GM19238 (cell line): ENCODE results near the gene AIPL1.
"Not testable (repeated sequence)": the region's sequence is repeated elsewhere in the genome, so short reads cannot be mapped to it uniquely, and the experiment has no call there.

Experiments
- DNase-seq: peaks from one replicate; pipeline ENCODE4 v3.0.0; 2011; ENCODE audit warnings: low spot score; ENCODE audit not compliant: insufficient read length

The AIPL1 gene, protein sequence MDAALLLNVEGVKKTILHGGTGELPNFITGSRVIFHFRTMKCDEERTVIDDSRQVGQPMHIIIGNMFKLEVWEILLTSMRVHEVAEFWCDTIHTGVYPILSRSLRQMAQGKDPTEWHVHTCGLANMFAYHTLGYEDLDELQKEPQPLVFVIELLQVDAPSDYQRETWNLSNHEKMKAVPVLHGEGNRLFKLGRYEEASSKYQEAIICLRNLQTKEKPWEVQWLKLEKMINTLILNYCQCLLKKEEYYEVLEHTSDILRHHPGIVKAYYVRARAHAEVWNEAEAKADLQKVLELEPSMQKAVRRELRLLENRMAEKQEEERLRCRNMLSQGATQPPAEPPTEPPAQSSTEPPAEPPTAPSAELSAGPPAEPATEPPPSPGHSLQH

DNA sequence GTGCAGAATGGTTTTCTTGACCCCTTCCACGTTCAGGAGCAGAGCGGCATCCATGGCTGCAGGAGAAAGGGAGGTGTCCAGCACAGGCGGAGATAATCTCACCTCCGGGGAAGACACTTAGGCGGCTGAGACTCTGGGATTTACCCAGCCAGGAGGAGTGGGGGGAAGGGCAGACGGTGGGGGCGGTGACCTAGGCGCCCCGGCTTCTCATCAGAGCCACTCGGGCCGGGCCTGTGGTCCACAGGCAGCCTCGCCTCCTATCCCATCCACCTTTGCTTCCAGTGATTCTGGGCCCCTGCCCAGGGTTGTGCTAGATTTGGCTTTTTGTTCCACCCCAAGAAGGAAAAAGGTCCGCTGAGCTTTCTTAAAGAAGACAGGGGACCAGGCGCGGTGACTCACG is at the start of gene AIPL1:
Gene AIPL1, minus strand, starts transcription at position 71 of the 400 bp plus-strand sequence. Its CDS starts 17 bp downstream, at position 54.
- no peak for DNase-seq

- DNase-seq: no peak
These were observed 48.6 kb upstream of the AIPL1 start for GRCh38 chr17:6483507-6483906.

DNA sequence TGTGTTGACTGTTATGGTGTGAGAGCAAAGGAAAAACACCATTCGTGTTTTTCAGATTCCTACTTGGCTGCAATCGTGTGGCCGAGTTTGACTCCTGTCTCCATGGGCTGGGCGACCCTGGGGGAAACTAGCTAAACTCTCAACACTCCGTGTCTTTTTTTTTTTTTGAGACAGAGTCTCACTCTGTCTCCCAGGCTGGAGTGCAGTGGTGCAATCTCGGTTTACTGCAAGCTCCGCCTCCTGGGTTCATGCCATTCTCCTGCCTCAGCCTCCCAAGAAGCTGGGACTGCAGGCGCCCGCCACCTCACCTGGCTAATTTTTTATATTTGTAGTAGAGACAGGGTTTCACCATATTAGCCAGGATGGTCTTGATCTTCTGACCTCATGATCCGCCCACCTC is 47.9 kb upstream of the AIPL1 start:
- DNase-seq: not testable (repeated sequence)

DNA sequence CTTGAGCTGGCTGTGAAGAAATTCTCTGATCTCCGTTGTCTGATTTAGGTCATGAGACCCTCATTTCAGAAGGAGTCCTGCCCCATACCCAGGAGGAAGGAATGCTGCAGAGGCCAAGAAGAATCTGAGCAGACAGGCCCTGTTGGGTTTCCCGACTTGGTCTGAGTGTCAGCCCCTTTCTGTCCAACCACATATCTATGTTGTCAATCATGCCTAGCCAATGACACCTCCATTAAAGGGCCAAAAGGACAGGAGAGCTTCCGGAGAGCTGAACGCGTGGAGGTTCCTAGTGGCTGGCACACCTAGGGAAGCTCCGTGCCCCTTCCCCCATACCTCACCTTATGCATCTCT is 47.2 kb upstream of the AIPL1 start:
- DNase-seq: no peak

DNA sequence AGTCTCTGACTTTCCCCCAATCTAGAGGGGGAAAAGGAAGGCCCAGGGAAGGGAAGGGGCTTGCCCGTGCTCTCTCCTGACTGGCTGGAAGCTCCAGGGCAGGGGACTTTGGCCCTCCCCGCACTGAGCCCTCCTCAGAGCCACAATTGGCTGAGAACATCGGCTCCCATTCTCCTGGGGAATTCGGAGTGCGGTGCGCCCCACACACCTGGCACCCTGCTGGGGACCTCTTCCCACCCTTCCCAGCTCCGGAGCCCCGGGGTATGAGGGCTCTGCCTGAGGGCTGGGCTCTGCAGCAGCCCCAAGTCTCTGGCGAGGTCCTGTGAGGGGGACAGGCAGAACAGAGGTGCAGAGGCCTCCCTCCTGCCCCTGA is 45.4 kb upstream of the AIPL1 start:
- no peak for DNase-seq

DNA sequence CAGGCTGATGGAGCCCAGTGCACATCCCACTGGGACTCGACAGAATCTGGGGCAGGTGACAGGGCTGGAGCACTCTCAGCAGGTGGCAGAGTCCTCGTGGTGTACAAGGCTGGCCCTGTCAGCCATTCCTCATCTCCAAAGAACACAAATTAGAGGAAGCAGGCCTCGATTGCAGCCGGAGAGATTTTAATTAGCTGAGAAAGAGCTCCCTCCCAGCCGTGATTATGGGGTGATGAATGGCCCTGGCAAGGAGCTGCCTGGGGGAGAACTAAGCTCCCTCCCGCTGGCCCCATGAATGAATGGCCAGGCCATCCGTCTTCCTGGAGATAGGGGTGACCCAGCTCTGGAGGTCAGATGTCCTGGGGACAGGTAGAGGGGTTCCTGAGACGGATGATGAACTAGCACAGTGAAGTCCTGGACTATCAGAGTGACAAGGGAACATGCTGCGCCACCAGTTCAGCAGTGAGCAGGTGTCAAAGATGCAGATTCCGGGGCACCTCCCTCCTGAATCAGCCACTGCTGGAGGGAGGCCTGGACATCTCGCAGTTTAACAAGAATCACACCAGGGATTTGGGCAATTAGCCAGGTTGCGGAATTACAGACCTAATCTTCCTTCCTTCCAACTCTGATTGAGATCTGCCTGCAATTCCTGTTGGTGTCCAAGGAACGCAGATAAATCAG is 44.8 kb upstream of the AIPL1 start:
- DNase-seq: no peak

GRCh38 chr17:6478486-6478885 is 43.6 kb upstream of the AIPL1 start:
- DNase-seq: no peak

DNA sequence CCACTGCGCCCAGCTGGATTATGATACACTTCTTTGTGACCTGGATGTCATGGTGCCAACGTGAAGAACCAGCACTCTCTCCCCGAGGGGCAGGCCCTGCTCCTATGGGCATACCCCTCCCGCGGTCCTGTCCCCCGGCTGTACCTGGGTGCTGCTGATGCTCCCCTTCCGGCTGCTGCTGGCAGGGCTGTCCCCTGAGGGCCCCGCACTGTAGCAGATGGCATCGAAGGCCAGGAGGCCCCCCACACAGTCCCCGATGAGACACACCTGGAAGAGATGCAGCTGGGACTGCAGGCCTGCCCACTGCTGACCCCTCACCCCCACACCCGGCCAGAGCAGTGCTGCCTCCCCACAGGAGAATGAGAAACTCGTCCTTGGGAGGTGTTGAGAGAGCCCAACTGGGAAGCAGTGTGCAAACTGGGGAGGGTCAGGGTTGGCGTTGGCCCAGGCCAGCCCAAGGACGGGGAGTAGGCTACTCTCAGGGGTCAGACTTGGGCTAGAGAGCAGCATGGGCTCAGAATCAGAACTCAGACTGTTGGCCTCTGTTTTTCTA is 43.0 kb upstream of the AIPL1 start:
- no peak for DNase-seq

DNA sequence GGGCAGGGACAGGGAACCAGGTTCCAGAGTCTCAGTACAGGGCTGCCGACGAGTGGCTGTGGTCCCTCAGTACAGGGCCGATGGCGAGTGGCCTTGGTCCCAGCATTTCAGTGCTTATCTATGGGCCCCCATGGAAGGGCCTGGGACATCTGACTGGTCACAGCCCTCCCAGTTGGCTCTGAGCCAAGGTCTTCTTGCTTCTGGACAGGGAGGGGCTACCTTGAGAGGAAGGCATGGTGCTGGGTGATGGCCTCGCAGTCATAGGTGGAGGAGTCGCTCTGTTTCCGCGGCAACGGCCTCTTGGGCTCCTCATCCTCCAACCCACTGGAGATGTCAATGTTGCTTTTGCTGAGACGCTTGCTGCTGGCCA is 41.9 kb upstream of the AIPL1 start:
- no peak for DNase-seq

- no peak for DNase-seq
These were observed 41.3 kb upstream of the AIPL1 start for GRCh38 chr17:6476076-6476809.

GRCh38 chr17:6475411-6475810 is 40.5 kb upstream of the AIPL1 start:
- no peak for DNase-seq

GRCh38 chr17:6474906-6475305 is 40.0 kb upstream of the AIPL1 start:
- DNase-seq: no peak

DNA sequence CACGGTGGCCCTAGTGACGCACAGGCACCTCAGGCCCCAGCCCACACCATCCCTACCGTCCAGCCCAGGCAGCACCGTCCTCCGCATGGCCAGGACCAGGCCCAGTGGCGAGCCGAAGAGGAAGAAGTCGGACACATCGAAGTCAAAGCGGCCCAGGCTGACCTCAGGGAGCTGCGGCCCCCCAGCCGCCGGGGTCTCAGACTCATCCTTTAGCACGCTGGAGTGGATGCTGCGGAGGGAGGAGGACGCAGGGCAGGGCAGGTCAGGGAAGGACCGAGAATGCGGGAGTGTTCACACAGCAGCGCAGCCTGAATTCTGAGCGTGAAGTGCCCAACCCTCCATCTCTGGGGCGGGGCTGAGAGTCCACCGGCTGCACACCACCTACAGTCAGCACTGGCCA is 39.5 kb upstream of the AIPL1 start:
- DNase-seq: no peak

GRCh38 chr17:6473128-6473767 is 38.3 kb upstream of the AIPL1 start:
- peak; percentile 83 for DNase-seq

- no peak for DNase-seq
These were observed 37.6 kb upstream of the AIPL1 start for GRCh38 chr17:6472517-6472916.

GRCh38 chr17:6471531-6472465 is 36.9 kb upstream of the AIPL1 start:
- no peak for DNase-seq

DNA sequence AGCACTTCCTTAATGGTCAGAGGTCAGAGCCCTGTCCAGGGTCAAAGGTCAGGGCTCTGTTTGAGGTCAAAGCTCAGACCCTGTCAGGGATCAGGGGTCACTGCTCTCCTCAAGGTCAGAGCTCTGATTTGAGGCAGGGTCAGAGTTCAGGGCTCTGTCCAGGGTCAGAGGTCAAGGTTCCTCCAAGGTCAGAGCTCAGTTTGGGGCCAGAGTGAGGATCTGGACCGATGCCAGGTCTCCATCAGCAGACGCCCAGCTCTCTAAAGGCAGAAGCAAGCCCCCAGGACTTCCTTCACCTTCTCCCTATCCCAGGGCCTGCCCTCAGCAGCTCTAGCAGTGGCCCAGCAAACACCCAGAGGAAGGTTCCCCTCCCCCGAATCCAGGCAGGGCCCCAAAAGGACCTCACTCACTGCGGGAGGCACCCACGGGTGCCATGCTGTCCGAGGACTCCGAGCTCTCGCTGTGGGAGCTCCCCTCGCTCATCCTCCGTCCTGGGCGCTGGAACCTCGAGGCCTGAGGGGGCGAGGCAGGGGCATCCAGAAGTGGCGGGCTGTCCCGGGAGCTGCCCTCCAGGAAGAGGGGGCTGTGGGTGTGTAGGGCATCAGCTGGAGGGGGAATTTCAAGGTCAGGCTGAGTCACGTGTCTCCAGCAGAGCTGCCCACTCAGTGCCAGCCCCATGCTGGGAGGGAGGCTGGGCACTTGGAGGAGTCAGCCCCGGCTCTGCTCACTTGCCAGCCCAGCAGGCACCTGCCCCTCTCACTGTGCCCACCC is 36.0 kb upstream of the AIPL1 start:
- DNase-seq: no peak

DNA sequence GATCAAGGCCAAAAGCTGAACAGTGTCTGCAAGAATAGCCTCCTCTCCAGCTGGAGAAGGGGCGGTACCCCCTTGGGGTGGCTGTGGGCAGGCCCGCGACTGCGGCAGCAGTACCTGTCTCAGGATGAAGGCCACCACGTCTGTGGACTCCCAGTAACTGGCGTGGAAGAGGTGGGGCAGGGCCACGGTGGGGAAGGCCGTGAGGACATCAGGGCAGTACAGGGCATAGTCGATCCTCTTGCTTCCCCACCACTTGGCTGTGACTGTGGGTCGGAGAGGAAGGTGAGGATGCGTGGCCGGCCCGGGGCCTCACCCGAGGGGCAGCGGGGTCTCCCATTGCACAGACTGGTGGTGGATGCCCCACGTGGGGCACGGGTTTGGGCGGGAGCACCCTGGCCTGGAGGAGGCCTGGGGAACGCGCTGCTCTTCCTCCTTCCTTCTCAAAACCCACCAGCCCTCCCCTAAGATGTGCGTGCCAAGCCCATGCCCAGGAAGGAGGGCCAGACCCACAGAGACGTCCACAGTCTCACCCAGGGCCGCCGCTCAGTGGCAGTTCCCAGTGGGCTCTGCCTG is 35.3 kb upstream of the AIPL1 start:
- no peak for DNase-seq

- no peak for DNase-seq
These were observed 33.3 kb upstream of the AIPL1 start for GRCh38 chr17:6468051-6468790.
